ENCODE results near the gene CCL25. TPM values are rescaled to one million over a fixed set of nuclear protein-coding genes. Genes with fewer than 3 reads are reported as not detected.

Gene CCL25
- polyA plus RNA-seq, 1 of the 3 experiments (the other 2 are of a cell fraction), result not detected

- no peaks in the 10 kb centered on the region for H3K36me3 ChIP-seq (replicated peaks in 1 of 2; ENCODE audit: control insufficient read depth in 1 of 2, insufficient read depth in 2 of 2, low read length in 1 of 2)
- no peak overlapping the region for H3K4me2 ChIP-seq
- no peaks in the 10 kb centered on the region; the same call in 1 of the 2 replicates for H3K27me3 ChIP-seq (ENCODE audit: insufficient read depth)
- no peak overlapping the region for H2AFZ ChIP-seq (ENCODE audit: low read depth)
- ChIA-PET POLR2A (no interaction called here), CTCF (interaction anchor here (1.0 kb wide), 1 partner anchor 52 kb away, joined by 3 read pairs; no protein-coding TSS in a partner anchor)
- H3K9me2 ChIP-seq, result no peaks in the 10 kb centered on the region
- DNase-seq, result no peak
- H3K4me3 ChIP-seq (ENCODE audit: low read depth in 2 of 2, low read length in 1 of 2), result no peak overlapping the region
- H4K20me1 ChIP-seq (ENCODE audit: insufficient read depth), result no peaks in the 10 kb centered on the region
- H3K4me1 ChIP-seq (ENCODE audit: control insufficient read depth in 1 of 2, insufficient read depth in 2 of 2, low read depth in 1 of 2, low read length in 1 of 2), result peaks cover 0 to 4% of the 10 kb centered on the region in 2 experiments; a peak in 1 of 4 replicates
- H3K27ac ChIP-seq (ENCODE audit: low read depth in 2 of 2, low read length in 1 of 2), result no peak overlapping the region
- no peak overlapping the region for H3K9ac ChIP-seq
- TF ChIP-seq FOSL2 (IDR thresholded peaks at IDR 0.05; ENCODE audit: borderline replicate concordance, low read depth) (no peak), FOXJ3 (CRISPR knock-in tag; IDR thresholded peaks at IDR 0.05) (no peak), RFX5 (IDR thresholded peaks at IDR 0.05; ENCODE audit: low read length) (no peak), RAD21 (IDR thresholded peaks at IDR 0.05; ENCODE audit: low read length) (no peak), REST (IDR thresholded peaks at IDR 0.05; ENCODE audit: low read depth, low read length) (no peak), MEF2A (IDR thresholded peaks at IDR 0.05; ENCODE audit: borderline replicate concordance, low read depth) (no peak), RXRA (IDR thresholded peaks at IDR 0.05; ENCODE audit: borderline replicate concordance, low read depth) (no peak), NRF1 (IDR thresholded peaks at IDR 0.05; ENCODE audit: low read depth, low read length) (no peak), MXI1 (IDR thresholded peaks at IDR 0.05; ENCODE audit: low read depth, low read length) (no peak), CHD2 (IDR thresholded peaks at IDR 0.05; ENCODE audit: low read length, partially characterized antibody) (no peak), USF2 (IDR thresholded peaks at IDR 0.05; ENCODE audit: borderline replicate concordance, low read depth, low read length) (no peak), EP300 (IDR thresholded peaks at IDR 0.05; ENCODE audit: borderline replicate concordance in 1 of 2, low read depth in 1 of 2, low read length in 1 of 2) (no peak), RCOR1 (IDR thresholded peaks at IDR 0.05; ENCODE audit: low read length) (no peak), JUND (IDR thresholded peaks at IDR 0.05) (no peak), GATA2 (CRISPR knock-in tag; IDR thresholded peaks at IDR 0.05) (no peak), GABPA (IDR thresholded peaks at IDR 0.05; ENCODE audit: low read depth) (no peak), NFIC (IDR thresholded peaks at IDR 0.05; ENCODE audit: borderline replicate concordance) (no peak)
- TF ChIP-seq, protein P1, sequence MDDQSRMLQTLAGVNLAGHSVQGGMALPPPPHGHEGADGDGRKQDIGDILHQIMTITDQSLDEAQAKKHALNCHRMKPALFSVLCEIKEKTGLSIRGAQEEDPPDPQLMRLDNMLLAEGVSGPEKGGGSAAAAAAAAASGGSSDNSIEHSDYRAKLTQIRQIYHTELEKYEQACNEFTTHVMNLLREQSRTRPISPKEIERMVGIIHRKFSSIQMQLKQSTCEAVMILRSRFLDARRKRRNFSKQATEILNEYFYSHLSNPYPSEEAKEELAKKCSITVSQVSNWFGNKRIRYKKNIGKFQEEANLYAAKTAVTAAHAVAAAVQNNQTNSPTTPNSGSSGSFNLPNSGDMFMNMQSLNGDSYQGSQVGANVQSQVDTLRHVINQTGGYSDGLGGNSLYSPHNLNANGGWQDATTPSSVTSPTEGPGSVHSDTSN (IDR thresholded peaks at IDR 0.05), result no peak
- TF ChIP-seq, protein P2, sequence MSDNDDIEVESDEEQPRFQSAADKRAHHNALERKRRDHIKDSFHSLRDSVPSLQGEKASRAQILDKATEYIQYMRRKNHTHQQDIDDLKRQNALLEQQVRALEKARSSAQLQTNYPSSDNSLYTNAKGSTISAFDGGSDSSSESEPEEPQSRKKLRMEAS (IDR thresholded peaks at IDR 0.05; ENCODE audit: low read depth), result no peak
- TF ChIP-seq, protein P3, sequence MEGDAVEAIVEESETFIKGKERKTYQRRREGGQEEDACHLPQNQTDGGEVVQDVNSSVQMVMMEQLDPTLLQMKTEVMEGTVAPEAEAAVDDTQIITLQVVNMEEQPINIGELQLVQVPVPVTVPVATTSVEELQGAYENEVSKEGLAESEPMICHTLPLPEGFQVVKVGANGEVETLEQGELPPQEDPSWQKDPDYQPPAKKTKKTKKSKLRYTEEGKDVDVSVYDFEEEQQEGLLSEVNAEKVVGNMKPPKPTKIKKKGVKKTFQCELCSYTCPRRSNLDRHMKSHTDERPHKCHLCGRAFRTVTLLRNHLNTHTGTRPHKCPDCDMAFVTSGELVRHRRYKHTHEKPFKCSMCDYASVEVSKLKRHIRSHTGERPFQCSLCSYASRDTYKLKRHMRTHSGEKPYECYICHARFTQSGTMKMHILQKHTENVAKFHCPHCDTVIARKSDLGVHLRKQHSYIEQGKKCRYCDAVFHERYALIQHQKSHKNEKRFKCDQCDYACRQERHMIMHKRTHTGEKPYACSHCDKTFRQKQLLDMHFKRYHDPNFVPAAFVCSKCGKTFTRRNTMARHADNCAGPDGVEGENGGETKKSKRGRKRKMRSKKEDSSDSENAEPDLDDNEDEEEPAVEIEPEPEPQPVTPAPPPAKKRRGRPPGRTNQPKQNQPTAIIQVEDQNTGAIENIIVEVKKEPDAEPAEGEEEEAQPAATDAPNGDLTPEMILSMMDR (IDR thresholded peaks at IDR 0.05), result no peak
- no peaks in the 10 kb centered on the region for H3K79me2 ChIP-seq (ENCODE audit: insufficient read depth)
- no peaks in the 10 kb centered on the region for H3F3A ChIP-seq (replicated peaks; ENCODE audit: insufficient read depth)
- no peaks in the 10 kb centered on the region for H3K9me3 ChIP-seq
- WGBS (ENCODE audit: low lambda C conversion rate), result 69% methylated on average over 6 of the region's 9 CpGs
Observed at GRCh38 chr19:8054169-8054568, 1.6 kb downstream of the CCL25 start.

Measured in SK-N-SH (cell line).